ENCODE results near the gene PLAC1.

The PLAC1 gene

DNA sequence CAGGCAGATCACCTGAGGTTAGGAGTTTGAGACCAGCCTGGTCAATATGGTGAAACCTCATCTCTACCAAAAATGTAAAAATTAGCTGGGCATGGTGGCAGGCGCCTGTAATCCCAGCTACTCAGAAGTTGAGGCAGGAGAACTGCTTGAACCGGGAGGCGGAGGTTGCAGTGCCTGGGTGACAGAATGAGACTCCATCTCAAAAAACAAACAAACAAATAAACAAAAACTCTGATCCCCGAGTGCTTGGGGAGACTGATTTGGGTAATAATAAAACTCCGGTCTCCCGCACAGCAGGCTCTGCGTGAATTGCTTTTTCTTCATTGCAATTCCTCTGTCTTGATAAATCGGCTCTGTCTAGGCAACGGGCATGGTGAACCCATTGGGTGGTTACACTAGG, 124.9 kb downstream of the PLAC1 start:
- DNase-seq (ENCODE audit: extremely low read depth, low read depth), result no peak
- TF ChIP-seq, protein P1, sequence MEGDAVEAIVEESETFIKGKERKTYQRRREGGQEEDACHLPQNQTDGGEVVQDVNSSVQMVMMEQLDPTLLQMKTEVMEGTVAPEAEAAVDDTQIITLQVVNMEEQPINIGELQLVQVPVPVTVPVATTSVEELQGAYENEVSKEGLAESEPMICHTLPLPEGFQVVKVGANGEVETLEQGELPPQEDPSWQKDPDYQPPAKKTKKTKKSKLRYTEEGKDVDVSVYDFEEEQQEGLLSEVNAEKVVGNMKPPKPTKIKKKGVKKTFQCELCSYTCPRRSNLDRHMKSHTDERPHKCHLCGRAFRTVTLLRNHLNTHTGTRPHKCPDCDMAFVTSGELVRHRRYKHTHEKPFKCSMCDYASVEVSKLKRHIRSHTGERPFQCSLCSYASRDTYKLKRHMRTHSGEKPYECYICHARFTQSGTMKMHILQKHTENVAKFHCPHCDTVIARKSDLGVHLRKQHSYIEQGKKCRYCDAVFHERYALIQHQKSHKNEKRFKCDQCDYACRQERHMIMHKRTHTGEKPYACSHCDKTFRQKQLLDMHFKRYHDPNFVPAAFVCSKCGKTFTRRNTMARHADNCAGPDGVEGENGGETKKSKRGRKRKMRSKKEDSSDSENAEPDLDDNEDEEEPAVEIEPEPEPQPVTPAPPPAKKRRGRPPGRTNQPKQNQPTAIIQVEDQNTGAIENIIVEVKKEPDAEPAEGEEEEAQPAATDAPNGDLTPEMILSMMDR (IDR thresholded peaks at IDR 0.05; ENCODE audit: low read depth, low read length, missing control alignments), result no peak
- no peak overlapping the region for H3K4me3 ChIP-seq (replicated peaks; ENCODE audit: low read depth, low read length)

DNA sequence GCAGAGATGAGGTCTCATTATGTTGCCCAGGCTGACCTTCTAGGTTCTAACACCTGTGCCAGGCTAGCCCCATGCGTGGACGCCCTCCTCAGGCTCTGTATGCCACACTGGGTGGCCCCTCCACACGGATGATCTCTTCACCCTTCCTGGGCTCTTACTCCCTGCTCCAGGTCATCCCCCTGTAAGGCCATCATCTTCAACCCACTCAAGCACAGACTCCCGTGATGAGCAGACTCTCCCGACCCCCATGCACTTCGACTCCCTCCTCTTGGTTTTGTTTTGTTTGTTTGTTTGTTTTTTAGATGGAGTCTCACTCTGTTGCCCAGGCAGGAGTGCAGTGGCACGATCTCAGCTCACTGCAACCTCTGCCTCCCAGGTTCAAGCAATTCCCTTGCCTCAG, 127.4 kb downstream of the PLAC1 start:
- TF ChIP-seq, protein P1 (IDR thresholded peaks at IDR 0.05; ENCODE audit: low read depth, low read length, missing control alignments), result no peak
- no peak for DNase-seq (ENCODE audit: extremely low read depth, low read depth)
- no peak overlapping the region for H3K4me3 ChIP-seq (replicated peaks; ENCODE audit: low read depth, low read length)

DNA sequence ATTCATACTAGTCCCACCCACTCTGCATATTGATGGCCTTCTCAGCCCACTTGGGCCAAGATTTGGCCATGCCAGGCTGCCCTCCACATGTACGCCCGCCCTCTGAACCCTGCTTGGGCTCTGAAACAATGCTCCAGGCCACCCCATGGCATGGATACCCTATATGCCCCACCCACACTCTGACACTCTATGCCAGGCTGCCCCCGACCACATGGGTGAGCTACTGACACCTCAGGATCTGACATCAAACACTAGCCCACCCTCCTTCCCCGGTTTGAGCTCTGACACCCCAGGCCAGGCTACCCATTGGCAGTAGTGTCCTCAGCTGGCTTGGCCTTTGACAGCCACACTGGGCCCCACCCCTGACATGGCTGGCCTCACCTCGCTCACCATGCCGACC, 128.8 kb downstream of the PLAC1 start:
- H3K4me3 ChIP-seq (replicated peaks; ENCODE audit: low read depth, low read length), result no peak overlapping the region
- DNase-seq (ENCODE audit: extremely low read depth, low read depth), result no peak
- TF ChIP-seq, protein P1 (IDR thresholded peaks at IDR 0.05; ENCODE audit: low read depth, low read length, missing control alignments), result no peak

DNA sequence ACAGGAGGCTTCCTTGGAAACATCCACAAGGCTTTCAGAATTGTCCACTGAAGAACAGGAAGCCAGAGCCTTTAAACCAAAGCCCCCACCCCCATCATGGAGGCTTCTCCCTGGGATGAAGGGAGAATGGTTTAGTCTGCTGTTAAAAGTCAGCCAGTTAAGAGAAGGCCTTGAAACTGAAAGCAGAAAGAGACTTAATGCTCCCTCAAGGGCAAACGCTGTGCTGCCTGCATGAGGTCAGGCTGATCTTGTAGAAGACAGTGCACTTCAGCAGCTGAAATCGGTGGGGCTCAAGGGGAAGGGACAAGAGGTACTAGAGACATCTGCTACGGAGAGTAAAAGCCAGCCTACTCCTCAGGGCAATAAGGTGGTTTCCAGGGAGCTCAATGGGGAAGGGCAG, 129.3 kb downstream of the PLAC1 start:
- TF ChIP-seq, protein P1 (IDR thresholded peaks at IDR 0.05; ENCODE audit: low read depth, low read length, missing control alignments), result no peak
- no peak for DNase-seq (ENCODE audit: extremely low read depth, low read depth)
- no peak overlapping the region for H3K4me3 ChIP-seq (replicated peaks; ENCODE audit: low read depth, low read length)

DNA sequence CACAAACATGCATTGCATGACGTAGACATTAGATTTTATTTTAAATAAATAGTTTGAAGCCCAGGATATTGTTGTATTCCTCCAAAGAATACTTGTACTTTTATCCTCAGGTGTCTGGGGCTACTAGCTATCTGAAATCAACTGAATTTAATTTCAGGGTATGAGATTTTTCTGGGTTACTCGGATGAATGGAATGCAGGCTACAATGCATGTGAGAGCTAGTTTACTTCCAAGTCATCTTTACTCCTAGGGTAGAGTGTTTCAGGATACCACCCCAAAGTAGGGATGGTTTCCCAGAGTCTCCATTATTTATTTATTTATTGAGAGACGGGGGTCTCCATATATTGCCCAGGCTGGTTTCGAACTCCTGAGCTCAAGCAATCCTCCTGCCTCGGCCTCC, 131.9 kb downstream of the PLAC1 start:
- TF ChIP-seq, protein P1 (IDR thresholded peaks at IDR 0.05; ENCODE audit: low read depth, low read length, missing control alignments), result no peak
- H3K4me3 ChIP-seq (replicated peaks; ENCODE audit: low read depth, low read length), result no peak overlapping the region
- DNase-seq (ENCODE audit: extremely low read depth, low read depth), result no peak

DNA sequence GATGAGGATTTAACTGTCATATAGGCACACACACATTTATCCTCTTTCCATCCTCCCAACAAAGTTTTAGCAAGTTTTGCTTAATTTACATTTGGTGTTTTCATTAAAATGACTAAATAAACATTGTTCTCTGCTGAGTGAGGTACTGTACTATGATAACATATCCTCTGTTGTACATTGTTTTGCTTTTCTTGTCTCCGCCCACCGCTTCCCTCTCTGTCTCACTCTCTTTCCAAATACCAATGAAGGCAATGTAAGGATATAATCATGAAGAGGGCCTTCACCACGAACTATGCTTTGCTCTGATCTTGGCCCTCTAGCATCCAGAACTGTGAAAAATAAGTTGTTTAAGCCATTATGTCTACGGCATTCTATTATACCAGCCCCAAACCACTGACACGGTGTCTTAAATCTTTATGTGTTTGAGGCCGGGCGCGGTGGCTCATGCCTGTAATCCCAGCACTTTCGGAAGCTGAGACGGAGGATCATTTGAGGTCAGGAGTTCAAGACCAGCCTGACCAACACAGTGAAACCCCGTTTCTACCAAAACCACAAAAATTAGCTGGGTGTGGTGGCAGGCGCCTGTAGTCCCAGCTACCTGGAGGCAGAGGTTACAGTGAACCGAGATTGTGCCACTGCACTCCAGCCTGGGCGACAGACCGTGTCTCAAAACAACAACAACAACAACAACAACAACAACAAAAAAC, 133.0 kb downstream of the PLAC1 start:
- DNase-seq (ENCODE audit: extremely low read depth, low read depth), result no peak
- no peak overlapping the region for H3K4me3 ChIP-seq (replicated peaks; ENCODE audit: low read depth, low read length)
- TF ChIP-seq, protein P1 (IDR thresholded peaks at IDR 0.05; ENCODE audit: low read depth, low read length, missing control alignments), result no peak

DNA sequence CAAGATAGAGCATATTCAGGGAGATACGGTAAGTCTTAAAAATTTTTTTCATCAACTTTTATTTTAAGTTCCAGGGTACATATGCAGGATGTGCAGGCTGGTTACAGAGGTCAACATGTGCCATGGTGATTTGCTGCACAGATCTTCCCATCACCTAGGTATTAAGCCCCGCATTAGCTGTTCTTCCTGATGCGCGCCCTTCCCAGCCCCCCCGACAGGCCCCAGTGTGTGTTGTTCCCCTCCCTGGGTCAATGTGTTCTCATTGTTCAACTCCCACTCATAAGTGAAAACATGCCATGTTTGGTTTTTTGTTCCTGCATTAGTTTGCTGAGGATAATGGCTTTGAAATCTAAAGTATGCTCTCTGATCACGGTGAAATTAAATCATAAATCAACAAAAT, 134.1 kb downstream of the PLAC1 start:
- TF ChIP-seq, protein P1 (IDR thresholded peaks at IDR 0.05; ENCODE audit: low read depth, low read length, missing control alignments), result no peak
- no peak overlapping the region for H3K4me3 ChIP-seq (replicated peaks; ENCODE audit: low read depth, low read length)
- DNase-seq (ENCODE audit: extremely low read depth, low read depth), result no peak
